CD4-positive, CD25-positive, alpha-beta regulatory T cell (primary cell): Measurements from ENCODE around the gene ZSWIM6. TPM values are rescaled to one million over a fixed set of nuclear protein-coding genes. Genes with fewer than 3 reads are reported as not detected.

ENCODE experiments used
- ATAC-seq, 2 donors: fragments of 150-1000 bp; cut with Tn5 transposase; one replicate each; pipeline ENCODE4 v1.10.0; 2021; ENCODE audit warnings: low read depth in 2 of 2, moderate number of reproducible peaks in 2 of 2, moderate library complexity in 1 of 2
- DNase-seq, 3 donors: peaks; one replicate each; pipeline versions ENCODE4 v3.0.0 to v3.0.0-alpha.2; 2012 to 2022; ENCODE audit warnings: mixed read lengths in 1 of 3
- H3K27ac ChIP-seq: one replicate; pipeline ENCODE4 v1.7.0; 2013; ENCODE audit warnings: mild to moderate bottlenecking, low read length; ENCODE audit not compliant: insufficient read depth, poor library complexity, severe bottlenecking
- H3K27me3 ChIP-seq: one replicate; pipeline ENCODE4 v1.7.0; 2013; ENCODE audit warnings: low read length; ENCODE audit not compliant: control insufficient read depth, insufficient read depth
- H3K36me3 ChIP-seq: one replicate; pipeline ENCODE4 v1.7.0; 2013; ENCODE audit warnings: mild to moderate bottlenecking, low read length, moderate library complexity; ENCODE audit not compliant: control insufficient read depth, insufficient read depth
- H3K4me1 ChIP-seq: 2 replicates; pipeline ENCODE4 v1.7.0; 2013; ENCODE audit warnings: mild to moderate bottlenecking, low read length; ENCODE audit not compliant: insufficient read depth, control insufficient read depth, poor library complexity, severe bottlenecking
- H3K4me3 ChIP-seq: one replicate; pipeline ENCODE4 v1.7.0; 2013; ENCODE audit warnings: low read depth, mild to moderate bottlenecking, low read length, moderate library complexity
- H3K9me3 ChIP-seq, 2 experiments: 1 replicate in 1 of 2; 2 replicates in 1 of 2; pipeline ENCODE4 v1.7.0; 2013; ENCODE audit warnings: low read length in 2 of 2, mild to moderate bottlenecking in 1 of 2, moderate library complexity in 1 of 2; ENCODE audit not compliant: control insufficient read depth in 2 of 2
- H3K27ac Mint-ChIP-seq, 3 donors: one replicate each; pipeline ENCODE4 v1.8.0; 2020 to 2022; ENCODE audit warnings: mild to moderate bottlenecking in 3 of 3, mixed read lengths in 3 of 3, moderate library complexity in 2 of 3
- H3K27me3 Mint-ChIP-seq: one replicate; pipeline ENCODE4 v1.8.0; 2022; ENCODE audit warnings: mild to moderate bottlenecking, mixed read lengths
- H3K36me3 Mint-ChIP-seq: one replicate; pipeline ENCODE4 v1.8.0; 2020; ENCODE audit warnings: mixed read lengths
- H3K4me1 Mint-ChIP-seq, 4 donors: one replicate each; pipeline ENCODE4 v1.8.0; 2020 to 2022; ENCODE audit warnings: mixed read lengths in 4 of 4, mild to moderate bottlenecking in 1 of 4
- H3K4me3 Mint-ChIP-seq, 4 donors: one replicate each; pipeline ENCODE4 v1.8.0; 2020 to 2022; ENCODE audit warnings: mild to moderate bottlenecking in 4 of 4, mixed read lengths in 4 of 4, moderate library complexity in 3 of 4
- H3K9me3 Mint-ChIP-seq, 7 donors: one replicate each; pipeline ENCODE4 v1.8.0; 2020 to 2022; ENCODE audit warnings: mixed read lengths in 7 of 7, mild to moderate bottlenecking in 3 of 7, moderate library complexity in 2 of 7
- polyA plus RNA-seq, 4 donors: library from polyadenylated mRNA; unstranded; fragments of 300-500 nt; fragmentation: Illumina TruSeq; gene quantifications; one replicate each; pipeline ENCODE4 v1.2.3, GENCODE V29; 2021
- total RNA-seq: library from RNA; stranded (reverse); gene quantifications from one replicate; pipeline ENCODE4 v1.2.3, GENCODE V29; 2022

The ZSWIM6 gene
- total and polyA plus RNA-seq, 5 donors from 2014 or later, result 0.41 to 12.2 (median 0.59) TPM

DNA sequence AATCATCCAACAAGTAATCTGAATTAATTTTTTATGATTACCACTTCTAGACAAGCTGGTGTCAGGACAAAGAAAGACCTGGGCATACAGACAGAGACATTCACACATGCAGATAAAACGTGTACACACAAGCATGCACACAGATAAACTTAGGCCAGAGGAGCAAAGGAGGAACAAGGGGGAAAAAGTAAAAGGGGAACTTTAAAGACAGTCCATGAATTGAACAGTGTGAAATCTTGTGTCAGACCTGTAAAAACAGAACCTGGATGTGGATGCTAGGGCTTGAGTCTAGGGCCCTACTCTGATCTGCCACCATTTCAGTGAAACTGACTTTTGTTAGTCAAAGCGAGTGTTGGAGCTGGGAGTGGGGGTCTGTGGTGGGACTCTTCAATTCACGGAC lies 11.2 kb upstream of the ZSWIM6 start:
- DNase-seq, result no peak
- Mint-ChIP-seq H3K36me3 (no peaks in the 10 kb centered on the region), H3K4me3 (no peak overlapping the region), H3K4me1 (peaks cover 0 to 22% (median 13%) of the 10 kb centered on the region in 4 donors), H3K27me3 (peaks cover 39% of the 10 kb centered on the region), H3K27ac (peak overlapping the region in 1 of 3 donors; percentile 82), H3K9me3 (peaks cover 0 to 2% (median 0%) of the 10 kb centered on the region in 7 donors)
- no peaks in the 10 kb centered on the region for H3K9me3 ChIP-seq
- no peak overlapping the region for H3K27ac ChIP-seq
- H3K27me3 ChIP-seq, result peaks cover 6% of the 10 kb centered on the region
- H3K4me3 ChIP-seq, result no peak overlapping the region
- no peak for ATAC-seq
- H3K36me3 ChIP-seq, result no peaks in the 10 kb centered on the region
- peaks cover 13% of the 10 kb centered on the region for H3K4me1 ChIP-seq

- Mint-ChIP-seq H3K4me1 (peaks cover 0 to 22% (median 13%) of the 10 kb centered on the region in 4 donors), H3K36me3 (no peaks in the 10 kb centered on the region), H3K4me3 (no peak overlapping the region), H3K27ac (peak overlapping the region in 1 of 3 donors; percentile 39), H3K9me3 (peaks cover 0 to 2% (median 0%) of the 10 kb centered on the region in 7 donors), H3K27me3 (peaks cover 39% of the 10 kb centered on the region)
- Histone ChIP-seq H3K36me3 (no peaks in the 10 kb centered on the region), H3K4me3 (no peak overlapping the region), H3K27me3 (peaks cover 8% of the 10 kb centered on the region), H3K9me3 (no peaks in the 10 kb centered on the region), H3K27ac (no peak overlapping the region), H3K4me1 (peaks cover 13% of the 10 kb centered on the region)
- DNase-seq (no peak), ATAC-seq (no peak)
Observed at GRCh38 chr5:61321669-61322068, 10.4 kb upstream of the ZSWIM6 start.

DNA sequence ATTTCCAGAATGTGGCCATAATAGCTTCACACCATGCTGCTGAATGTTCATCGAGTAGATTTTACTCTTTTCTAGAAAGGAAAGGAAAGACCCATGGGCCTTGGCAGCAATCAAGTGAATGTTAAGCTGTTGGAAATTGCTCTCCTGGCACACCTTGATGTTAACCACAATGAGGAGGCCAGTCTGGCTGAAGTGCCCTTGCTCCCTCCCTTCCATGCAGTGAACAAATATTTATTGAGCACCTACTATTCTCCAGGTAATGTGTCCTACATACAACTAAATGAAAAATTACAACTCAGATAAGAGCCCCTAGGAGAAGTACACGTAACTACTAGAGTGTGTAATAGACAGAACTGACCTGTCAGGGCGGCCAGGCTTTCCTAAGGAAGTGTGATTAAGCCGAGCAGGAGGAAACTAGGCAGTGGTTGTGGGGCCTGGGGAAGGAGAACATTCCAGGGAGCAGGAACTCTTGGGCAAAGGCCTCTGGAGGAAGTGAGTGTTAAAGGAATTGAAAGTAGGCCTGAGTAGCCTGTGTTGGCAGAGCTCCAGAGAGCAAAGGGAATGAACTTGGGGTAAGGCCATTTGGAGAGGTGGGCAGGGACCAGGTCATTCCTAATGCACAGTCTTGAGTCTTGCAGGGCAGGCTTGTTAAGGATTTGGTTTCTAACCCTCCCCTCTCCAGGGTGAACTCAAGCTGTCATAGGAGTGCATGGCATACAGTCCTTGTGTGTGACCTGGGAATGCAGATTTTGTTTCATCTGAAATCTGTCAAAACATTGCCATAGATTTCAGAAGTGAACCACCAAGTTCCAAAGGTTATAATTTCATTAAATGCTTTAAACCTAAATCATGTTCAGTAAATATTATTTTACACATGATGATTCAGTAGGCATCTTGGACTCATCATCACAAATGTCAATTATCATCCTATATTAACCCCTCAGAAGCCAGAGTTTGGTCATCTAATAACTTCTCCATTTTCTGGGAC lies 9.0 kb upstream of the ZSWIM6 start:
- Mint-ChIP-seq H3K9me3 (peaks cover 0 to 1% (median 0%) of the 10 kb centered on the region in 7 donors), H3K27ac (no peak overlapping the region), H3K36me3 (peaks cover 3% of the 10 kb centered on the region), H3K4me3 (no peak overlapping the region), H3K27me3 (peaks cover 42% of the 10 kb centered on the region), H3K4me1 (peaks cover 5 to 24% (median 16%) of the 10 kb centered on the region in 4 donors)
- Histone ChIP-seq H3K27me3 (peaks cover 14% of the 10 kb centered on the region), H3K36me3 (no peaks in the 10 kb centered on the region), H3K4me1 (peaks cover 13% of the 10 kb centered on the region), H3K9me3 (no peaks in the 10 kb centered on the region), H3K4me3 (no peak overlapping the region), H3K27ac (no peak overlapping the region)
- ATAC-seq, result no peak
- no peak for DNase-seq

GRCh38 chr5:61327760-61328753 lies 4.0 kb upstream of the ZSWIM6 start:
- Mint-ChIP-seq H3K4me1 (peaks cover 12 to 24% (median 14%) of the 10 kb centered on the region in 4 donors), H3K27ac (no peak overlapping the region), H3K4me3 (peak overlapping the region; percentile 16 to 97 (median 35)), H3K9me3 (peaks cover 0 to 2% (median 0%) of the 10 kb centered on the region in 7 donors), H3K27me3 (peaks cover 50% of the 10 kb centered on the region), H3K36me3 (peaks cover 3% of the 10 kb centered on the region)
- no peak for ATAC-seq
- H3K36me3 ChIP-seq, result no peaks in the 10 kb centered on the region
- no peak overlapping the region for H3K27ac ChIP-seq
- H3K27me3 ChIP-seq, result peaks cover 26% of the 10 kb centered on the region
- H3K9me3 ChIP-seq, result no peaks in the 10 kb centered on the region
- peaks cover 8% of the 10 kb centered on the region for H3K4me1 ChIP-seq
- H3K4me3 ChIP-seq, result no peak overlapping the region
- peak in 1 of 3 donors; percentile 33 for DNase-seq

GRCh38 chr5:61328791-61329549 lies 3.1 kb upstream of the ZSWIM6 start:
- Histone ChIP-seq H3K27ac (no peak overlapping the region), H3K4me1 (peaks cover 17% of the 10 kb centered on the region), H3K27me3 (peaks cover 26% of the 10 kb centered on the region), H3K36me3 (no peaks in the 10 kb centered on the region), H3K9me3 (no peaks in the 10 kb centered on the region), H3K4me3 (no peak overlapping the region)
- Mint-ChIP-seq H3K36me3 (peaks cover 3% of the 10 kb centered on the region), H3K9me3 (peaks cover 0 to 2% (median 0%) of the 10 kb centered on the region in 7 donors), H3K4me1 (peaks cover 14 to 25% (median 16%) of the 10 kb centered on the region in 4 donors), H3K27ac (peak overlapping the region in 2 of 3 donors; percentile 36 to 44), H3K4me3 (peak overlapping the region; percentile 4 to 97 (median 70)), H3K27me3 (peaks cover 47% of the 10 kb centered on the region)
- ATAC-seq (no peak), DNase-seq (no peak)

DNA sequence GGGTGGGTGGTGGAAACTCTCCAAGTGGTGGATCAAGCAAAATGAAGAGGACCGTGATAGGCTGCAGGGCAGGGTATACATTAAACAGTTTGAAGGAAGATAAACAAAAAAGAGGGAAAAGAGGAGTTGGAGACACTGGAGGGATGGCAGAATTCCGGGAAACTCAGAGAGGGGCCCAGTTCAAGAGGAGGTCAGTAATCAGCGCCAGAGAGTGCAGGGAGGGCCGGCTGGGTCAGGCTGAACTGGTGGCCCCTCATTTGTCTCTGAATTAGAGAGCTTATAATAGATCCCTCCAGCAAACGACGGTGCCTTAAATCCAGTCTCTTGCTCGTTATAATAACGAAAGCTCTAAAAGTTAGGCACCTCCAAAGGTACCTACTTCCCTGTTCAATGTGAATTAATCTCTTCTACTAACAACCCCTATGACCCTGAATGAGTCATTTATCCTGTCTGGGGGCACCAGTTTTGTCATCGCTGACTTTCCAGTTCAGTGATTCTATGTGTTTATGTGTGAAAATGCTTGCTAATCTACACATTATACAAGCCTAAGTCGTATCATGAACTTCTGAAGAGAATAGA lies 2.4 kb upstream of the ZSWIM6 start:
- no peaks in the 10 kb centered on the region for H3K36me3 ChIP-seq
- Mint-ChIP-seq H3K27me3 (peaks cover 51% of the 10 kb centered on the region), H3K4me1 (peaks cover 20 to 31% (median 22%) of the 10 kb centered on the region in 4 donors), H3K36me3 (peaks cover 3% of the 10 kb centered on the region), H3K4me3 (peak overlapping the region; percentile 89 to 97 (median 93)), H3K9me3 (peaks cover 0 to 2% (median 0%) of the 10 kb centered on the region in 7 donors), H3K27ac (peak overlapping the region in 2 of 3 donors; percentile 36 to 93)
- H3K9me3 ChIP-seq, result no peaks in the 10 kb centered on the region
- peak overlapping the region; percentile 78 for H3K4me3 ChIP-seq
- H3K27ac ChIP-seq, result no peak overlapping the region
- peaks cover 24% of the 10 kb centered on the region for H3K4me1 ChIP-seq
- ATAC-seq, result no peak
- H3K27me3 ChIP-seq, result peaks cover 29% of the 10 kb centered on the region
- DNase-seq, result no peak
